ENCODE data around the gene CES1.
"Not testable (repeated sequence)": the region's sequence is repeated elsewhere in the genome, so short reads cannot be mapped to it uniquely, and the experiment has no call there.

DNA sequence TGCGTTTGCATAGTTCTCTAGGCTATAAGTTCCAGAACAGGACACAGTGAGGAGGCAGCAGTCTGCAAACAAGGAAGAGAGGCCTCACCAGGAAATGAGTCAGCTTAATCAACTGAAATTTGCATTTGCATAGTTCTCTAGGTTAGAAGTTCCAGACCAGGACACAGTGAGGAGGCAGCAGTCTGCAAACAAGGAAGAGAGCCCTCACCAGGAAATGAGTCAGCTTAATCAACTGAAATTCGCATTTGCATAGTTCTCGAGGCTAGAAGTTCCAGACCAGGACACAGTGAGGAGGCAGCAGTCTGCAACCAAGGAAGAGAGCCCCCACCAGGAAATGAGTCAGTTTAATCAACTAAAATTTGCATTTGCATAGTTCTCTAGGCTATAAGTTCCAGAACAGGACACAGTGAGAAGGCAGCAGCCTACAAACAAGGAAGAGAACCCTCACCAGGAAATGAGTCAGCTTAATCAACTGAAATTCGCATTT, 79.7 kb downstream of the CES1 start:
- TF ChIP-seq POLR2A, EP300 (IDR thresholded peaks at IDR 0.05): not testable (repeated sequence)

Data from ovary (tissue), 1 donor.